Measurements from ENCODE around the gene PGAP2. TPM values are rescaled to one million over a fixed set of nuclear protein-coding genes. Genes with fewer than 3 reads are reported as not detected.

PGAP2 gene
- total and polyA plus RNA-seq, 4 donors = 10.0 to 14.8 (median 12.0) TPM

- H3K27me3 ChIP-seq (ENCODE audit: control insufficient read depth in 4 of 4, insufficient read depth in 4 of 4, low read length in 3 of 4) = no peaks in the 10 kb centered on the region
- peaks cover 0 to 4% (median 1%) of the 10 kb centered on the region in 4 donors for H3K36me3 ChIP-seq (ENCODE audit: control insufficient read depth in 4 of 4, insufficient read depth in 3 of 4, low read depth in 1 of 4, low read length in 3 of 4)
- peak overlapping the region; percentile 52 to 63 for H3K27ac ChIP-seq (ENCODE audit: low read depth in 1 of 2, low read length in 2 of 2)
- WGBS = 84% methylated on average over 4 of the region's 4 CpGs
- no peaks in the 10 kb centered on the region for H3K9me3 ChIP-seq (ENCODE audit: control insufficient read depth in 4 of 4, low read length in 3 of 4)
- TF ChIP-seq FOXA2 (IDR thresholded peaks at IDR 0.05) = no peak
- no peak for TF ChIP-seq REST (IDR thresholded peaks at IDR 0.05)
- no peak for TF ChIP-seq HNF4A (conservative IDR thresholded peaks at IDR 0.05)
- no peak for TF ChIP-seq NR2F2 (IDR thresholded peaks at IDR 0.05)
- no peak for TF ChIP-seq HNF4G (IDR thresholded peaks at IDR 0.05)
- TF ChIP-seq SP1 (IDR thresholded peaks at IDR 0.05) = no peak
- TF ChIP-seq YY1 (IDR thresholded peaks at IDR 0.05) = no peak
- no peak for TF ChIP-seq EGR1 (IDR thresholded peaks at IDR 0.05; ENCODE audit: low read depth in 2 of 2)
- no peak overlapping the region for H3K4me3 ChIP-seq (ENCODE audit: low read depth in 1 of 3, low read length in 3 of 3)
- H3K4me1 ChIP-seq (ENCODE audit: control insufficient read depth in 4 of 4, insufficient read depth in 4 of 4, low read length in 3 of 4) = peaks cover 2 to 15% (median 5%) of the 10 kb centered on the region in 4 donors
- no peak overlapping the region for H3K9ac ChIP-seq (ENCODE audit: low read depth in 1 of 2, low read length in 2 of 2)
- peak; percentile 61 for DNase-seq (ENCODE audit: low spot score)
These were observed 25.9 kb downstream of the PGAP2 start for GRCh38 chr11:3834349-3834663.

GRCh38 chr11:3834664-3835461 is 26.5 kb downstream of the PGAP2 start:
- no peak overlapping the region for H3K9ac ChIP-seq (ENCODE audit: low read depth in 1 of 2, low read length in 2 of 2)
- no peak overlapping the region for H3K4me3 ChIP-seq (ENCODE audit: low read depth in 1 of 3, low read length in 3 of 3)
- no peak for DNase-seq (ENCODE audit: low spot score)
- no peaks in the 10 kb centered on the region for H3K27me3 ChIP-seq (ENCODE audit: control insufficient read depth in 4 of 4, insufficient read depth in 4 of 4, low read length in 3 of 4)
- no peaks in the 10 kb centered on the region for H3K9me3 ChIP-seq (ENCODE audit: control insufficient read depth in 4 of 4, low read length in 3 of 4)
- WGBS = 78% methylated on average over 7 of the region's 7 CpGs
- peaks cover 2 to 17% (median 8%) of the 10 kb centered on the region in 4 donors for H3K4me1 ChIP-seq (ENCODE audit: control insufficient read depth in 4 of 4, insufficient read depth in 4 of 4, low read length in 3 of 4)
- TF ChIP-seq FOXA2 (IDR thresholded peaks at IDR 0.05) = no peak
- TF ChIP-seq HNF4G (IDR thresholded peaks at IDR 0.05) = no peak
- no peak for TF ChIP-seq EGR1 (IDR thresholded peaks at IDR 0.05; ENCODE audit: low read depth in 2 of 2)
- no peak for TF ChIP-seq YY1 (IDR thresholded peaks at IDR 0.05)
- no peak for TF ChIP-seq CTCF (IDR thresholded peaks at IDR 0.05; ENCODE audit: low read depth, low read length, missing input control)
- TF ChIP-seq MAX (IDR thresholded peaks at IDR 0.05) = no peak
- TF ChIP-seq RAD21 (IDR thresholded peaks at IDR 0.05) = no peak
- no peak for TF ChIP-seq JUND (IDR thresholded peaks at IDR 0.05)
- no peak for TF ChIP-seq SP1 (IDR thresholded peaks at IDR 0.05)
- TF ChIP-seq GABPA (IDR thresholded peaks at IDR 0.05 in 1 of 2, conservative IDR thresholded peaks at IDR 0.05 in 1 of 2) = no peak
- no peak for TF ChIP-seq RXRA (IDR thresholded peaks at IDR 0.05)
- TF ChIP-seq HNF4A (conservative IDR thresholded peaks at IDR 0.05) = no peak
- TF ChIP-seq ATF3 (IDR thresholded peaks at IDR 0.05) = no peak
- TF ChIP-seq FOXA1 (IDR thresholded peaks at IDR 0.05) = no peak
- TF ChIP-seq NR2F2 (IDR thresholded peaks at IDR 0.05) = no peak
- no peak for TF ChIP-seq TAF1 (conservative IDR thresholded peaks at IDR 0.05)
- TF ChIP-seq REST (IDR thresholded peaks at IDR 0.05) = no peak
- no peak for TF ChIP-seq ZBTB33 (IDR thresholded peaks at IDR 0.05)
- H3K27ac ChIP-seq (ENCODE audit: low read depth in 1 of 2, low read length in 2 of 2) = peak overlapping the region; percentile 52 to 63
- H3K36me3 ChIP-seq (ENCODE audit: control insufficient read depth in 4 of 4, insufficient read depth in 3 of 4, low read depth in 1 of 4, low read length in 3 of 4) = peaks cover 0 to 3% (median 0%) of the 10 kb centered on the region in 4 donors

All from liver (tissue), 9 donors.